Left lung (tissue), 10 donors: ENCODE data around the gene ROPN1B. TPM values are rescaled to one million over a fixed set of nuclear protein-coding genes. Genes with fewer than 3 reads are reported as not detected.

ENCODE experiments used
- ATAC-seq: fragments of 200-7000 bp; cut with Tn5 transposase; one replicate; pipeline ENCODE4 v1.9.1; 2020; ENCODE audit warnings: moderate library complexity
- DNase-seq, 4 donors: peaks; one replicate each; pipeline ENCODE4 v3.0.0-alpha.2; 2013 to 2020
- H3K27ac ChIP-seq, 2 donors: fragments of 200-600 bp; sonication (generic) in 1 of 2; one replicate each; pipeline versions ENCODE4 v1.5.0 to v1.8.0; 2020 to 2021
- H3K27me3 ChIP-seq, 2 donors: fragments of 200-600 bp; sonication (generic) in 1 of 2; one replicate each; pipeline versions ENCODE4 v1.5.0 to v1.8.0; 2020 to 2021
- H3K36me3 ChIP-seq, 2 donors: fragments of 200-600 bp; sonication (generic) in 1 of 2; one replicate each; pipeline versions ENCODE4 v1.5.0 to v1.8.0; 2020 to 2021
- H3K4me1 ChIP-seq, 2 donors: fragments of 200-600 bp; one replicate each; pipeline ENCODE4 v1.8.0; 2021
- H3K4me3 ChIP-seq, 2 donors: fragments of 200-600 bp; sonication (generic) in 1 of 2; one replicate each; pipeline versions ENCODE4 v1.5.0 to v1.8.0; 2020 to 2021; ENCODE audit warnings: mild to moderate bottlenecking in 1 of 2
- H3K9me3 ChIP-seq, 2 donors: fragments of 200-600 bp; sonication (generic) in 1 of 2; one replicate each; pipeline versions ENCODE4 v1.5.0 to v1.8.0; 2020 to 2021
- intact Hi-C, 2 donors: fragments of 100-400 bp; cut with DNase I; formaldehyde crosslinking; loops; one replicate each; pipeline versions ENCODE4 v1.11.2 to v1.14.2; 2022
- polyA plus RNA-seq, 6 donors: library from polyadenylated mRNA; unstranded; fragments of 120-200 nt; gene quantifications; one replicate each; pipeline ENCODE4 v1.2.1, GENCODE V29; 2013; ENCODE audit not compliant: insufficient read length in 6 of 6
- total RNA-seq, 2 donors: library from RNA; stranded (reverse); fragmentation: NEBNext Ultra II Directional; extraction: Animal tissue kit (Norgen Biotek cat#: 25700); gene quantifications; one replicate each; pipeline ENCODE4 v1.2.1, GENCODE V29; 2021
- TF ChIP-seq, protein P1 (sequence below), 2 donors: fragments of 200-600 bp; sonication (generic) in 1 of 2; IDR thresholded peaks; one replicate each; pipeline versions ENCODE4 v1.5.0 to v1.8.0; 2021; ENCODE audit warnings: antibody characterized with exemption in 2 of 2
- donor health status: DM: no; HTN: yes; CAD: no.
- donor health status: DM: no; HTN: no; CAD: no.

ROPN1B gene
- total and polyA plus RNA-seq, 8 donors, result 0.29 to 1.9 (median 0.94) TPM

GRCh38 chr3:126029241-126029640 lies 60.3 kb downstream of the ROPN1B start:
- Histone ChIP-seq H3K36me3 (peaks cover 0 to 43% of the 10 kb centered on the region in 2 donors), H3K27me3 (no peaks in the 10 kb centered on the region), H3K27ac (no peak overlapping the region), H3K4me3 (no peak overlapping the region), H3K9me3 (peaks cover 0 to 12% of the 10 kb centered on the region in 2 donors), H3K4me1 (no peaks in the 10 kb centered on the region)
- no peak for ATAC-seq
- TF ChIP-seq, protein P1, sequence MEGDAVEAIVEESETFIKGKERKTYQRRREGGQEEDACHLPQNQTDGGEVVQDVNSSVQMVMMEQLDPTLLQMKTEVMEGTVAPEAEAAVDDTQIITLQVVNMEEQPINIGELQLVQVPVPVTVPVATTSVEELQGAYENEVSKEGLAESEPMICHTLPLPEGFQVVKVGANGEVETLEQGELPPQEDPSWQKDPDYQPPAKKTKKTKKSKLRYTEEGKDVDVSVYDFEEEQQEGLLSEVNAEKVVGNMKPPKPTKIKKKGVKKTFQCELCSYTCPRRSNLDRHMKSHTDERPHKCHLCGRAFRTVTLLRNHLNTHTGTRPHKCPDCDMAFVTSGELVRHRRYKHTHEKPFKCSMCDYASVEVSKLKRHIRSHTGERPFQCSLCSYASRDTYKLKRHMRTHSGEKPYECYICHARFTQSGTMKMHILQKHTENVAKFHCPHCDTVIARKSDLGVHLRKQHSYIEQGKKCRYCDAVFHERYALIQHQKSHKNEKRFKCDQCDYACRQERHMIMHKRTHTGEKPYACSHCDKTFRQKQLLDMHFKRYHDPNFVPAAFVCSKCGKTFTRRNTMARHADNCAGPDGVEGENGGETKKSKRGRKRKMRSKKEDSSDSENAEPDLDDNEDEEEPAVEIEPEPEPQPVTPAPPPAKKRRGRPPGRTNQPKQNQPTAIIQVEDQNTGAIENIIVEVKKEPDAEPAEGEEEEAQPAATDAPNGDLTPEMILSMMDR (IDR thresholded peaks at IDR 0.05), result no peak
- no peak for DNase-seq
- intact Hi-C loops, result no loop called here

DNA sequence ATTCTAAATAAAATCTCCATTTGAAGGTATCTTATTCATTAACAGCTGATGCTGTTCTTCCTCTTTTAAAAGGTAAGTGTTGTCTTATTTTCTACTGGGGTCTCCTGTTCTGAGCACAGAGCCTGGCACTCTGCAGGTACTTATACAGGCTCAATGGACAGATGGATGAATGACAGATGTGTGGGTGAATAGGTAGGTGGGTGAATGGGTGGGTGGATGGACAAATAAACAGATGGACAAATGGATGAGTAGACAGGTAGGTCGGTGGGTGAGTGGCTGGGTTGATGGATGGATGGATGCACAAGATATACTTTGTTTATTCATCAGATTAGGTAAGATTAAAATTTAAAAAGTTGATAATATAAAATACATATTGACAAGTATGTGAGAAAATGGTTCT lies 61.5 kb downstream of the ROPN1B start:
- intact Hi-C loops, result no loop called here
- no peak for DNase-seq
- Histone ChIP-seq H3K36me3 (peaks cover 0 to 39% of the 10 kb centered on the region in 2 donors), H3K4me3 (no peak overlapping the region), H3K27me3 (no peaks in the 10 kb centered on the region), H3K27ac (no peak overlapping the region), H3K4me1 (no peaks in the 10 kb centered on the region), H3K9me3 (peaks cover 0 to 12% of the 10 kb centered on the region in 2 donors)
- TF ChIP-seq, protein P1 (IDR thresholded peaks at IDR 0.05), result no peak
- no peak for ATAC-seq

DNA sequence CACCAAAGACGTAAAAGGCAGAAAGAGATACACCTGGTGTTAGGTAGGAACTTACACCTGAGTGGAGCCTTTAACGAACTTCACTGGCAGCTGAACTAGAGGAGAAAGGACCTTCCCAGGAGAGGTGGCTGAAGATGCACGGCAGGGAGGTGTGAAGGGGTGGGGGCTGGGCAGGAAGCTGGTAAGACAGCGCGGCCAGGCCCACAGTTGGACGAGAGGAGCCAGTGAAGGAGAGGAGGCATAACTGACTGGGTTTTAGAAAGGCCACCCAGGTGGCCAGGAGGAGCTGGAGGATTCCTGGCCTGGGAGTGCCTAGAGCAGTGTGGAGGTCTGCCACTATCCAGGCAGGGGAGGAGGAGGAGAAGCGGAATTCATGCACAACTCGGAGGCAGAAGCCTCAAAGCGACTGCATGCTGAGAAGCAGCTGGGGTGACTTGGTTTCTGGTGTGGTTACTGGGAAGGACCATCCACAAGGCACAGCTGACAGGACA lies 63.0 kb downstream of the ROPN1B start:
- TF ChIP-seq, protein P1 (IDR thresholded peaks at IDR 0.05), result no peak
- ATAC-seq, result no peak

More for the DNA sequence above, 63.0 kb downstream of the ROPN1B start:
- no peak for DNase-seq
- H3K9me3 ChIP-seq, result peaks cover 0 to 12% of the 10 kb centered on the region in 2 donors
- H3K4me3 ChIP-seq, result no peak overlapping the region
- no peaks in the 10 kb centered on the region for H3K27me3 ChIP-seq
- H3K4me1 ChIP-seq, result no peaks in the 10 kb centered on the region
- intact Hi-C loops, result no loop called here
- no peak overlapping the region for H3K27ac ChIP-seq
- H3K36me3 ChIP-seq, result peaks cover 0 to 30% of the 10 kb centered on the region in 2 donors

Other genes starting within 250 kb of the ROPN1B start
- gene SLC41A3, start 114.9 kb downstream of the ROPN1B start, total RNA-seq, result 10 to 100 TPM; 35.1 to 48.6 TPM
- 10 to 100 TPM; 52.2 to 69.5 (median 62.8) TPM for gene SLC41A3, start 114.9 kb downstream of the ROPN1B start, polyA plus RNA-seq
- gene ALDH1L1, start 211.4 kb downstream of the ROPN1B start, total RNA-seq, result 1 to 10 TPM in 1 of 2 donors, under 1 TPM in 1; 0.90 to 1.8 TPM
- gene ALDH1L1, start 211.4 kb downstream of the ROPN1B start, polyA plus RNA-seq, result under 1 TPM; 0.39 to 0.70 (median 0.50) TPM